Suprapubic skin (tissue), 4 donors: ENCODE data around the gene GRID2.

Source experiments
- POLR2A ChIP-seq, 2 donors: fragments of 450-650 bp; IDR thresholded peaks; one replicate each; pipeline ENCODE4 v1.6.1; 2017; ENCODE audit warnings: antibody characterized with exemption in 2 of 2, mild to moderate bottlenecking in 2 of 2, moderate library complexity in 2 of 2
- POLR2AphosphoS5 ChIP-seq, 3 donors: sonication (generic); formaldehyde crosslinking; IDR thresholded peaks; one replicate each; pipeline ENCODE4 v1.6.1; 2017; ENCODE audit warnings: antibody characterized with exemption in 3 of 3

GRCh38 chr4:92521941-92522340 lies 218.2 kb downstream of the GRID2 start:
- TF ChIP-seq POLR2A (IDR thresholded peaks at IDR 0.05) (no peak), POLR2AphosphoS5 (IDR thresholded peaks at IDR 0.05) (no peak)
